Stimulated activated CD4-positive, alpha-beta T cell treated with anti-CD3 and anti-CD28 coated beads, Interleukin-2, amount 100 ng/mL, for 24 hours (primary cell): Measurements from ENCODE around the gene PTPRG.
"Not testable (repeated sequence)": the region's sequence is repeated elsewhere in the genome, so short reads cannot be mapped to it uniquely, and the experiment has no call there.

Source experiments
- DNase-seq, 2 donors: peaks; one replicate each; pipeline ENCODE4 v3.0.0-alpha.2; 2020

Gene PTPRG

DNA sequence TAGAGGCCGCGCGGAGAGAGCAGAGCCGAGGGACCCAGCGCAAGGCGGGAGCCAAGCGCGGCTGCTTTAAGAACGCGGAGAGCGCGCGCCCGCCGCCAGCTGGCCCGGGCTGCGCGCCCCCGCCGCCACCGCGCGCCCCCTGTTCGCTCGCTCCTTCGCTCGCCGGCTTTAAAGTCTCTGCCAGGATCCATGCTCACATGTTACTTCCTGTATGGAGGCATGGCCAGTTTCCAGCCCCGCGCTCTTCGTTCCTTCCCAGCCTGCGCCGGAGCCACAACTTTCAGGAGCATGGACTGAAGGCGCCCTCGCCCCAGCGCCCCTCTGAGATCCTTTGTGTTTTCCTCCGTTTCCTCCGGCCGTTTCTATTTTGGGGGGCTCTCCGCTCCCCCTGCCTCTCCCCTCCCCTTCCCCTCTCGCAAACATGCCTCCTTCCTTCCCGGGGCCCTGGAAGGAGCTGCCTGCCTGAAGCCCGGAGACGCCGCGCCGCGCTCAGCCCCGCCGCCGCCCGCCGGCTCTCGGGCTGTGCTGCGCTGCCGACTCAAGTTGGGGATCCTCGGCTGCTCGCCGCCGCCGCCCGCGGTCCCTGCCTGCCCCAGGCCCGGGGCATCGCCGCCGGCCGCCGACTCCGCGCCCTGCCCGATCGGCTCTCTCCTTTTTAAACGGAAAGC lies at the start of gene PTPRG:
Gene PTPRG (plus strand): TSS at position 198 of the 668 bp plus-strand sequence. CDS start 717 bp downstream, outside the sequence.
- DNase-seq, result peak in 1 of 2 donors; percentile 49

DNA sequence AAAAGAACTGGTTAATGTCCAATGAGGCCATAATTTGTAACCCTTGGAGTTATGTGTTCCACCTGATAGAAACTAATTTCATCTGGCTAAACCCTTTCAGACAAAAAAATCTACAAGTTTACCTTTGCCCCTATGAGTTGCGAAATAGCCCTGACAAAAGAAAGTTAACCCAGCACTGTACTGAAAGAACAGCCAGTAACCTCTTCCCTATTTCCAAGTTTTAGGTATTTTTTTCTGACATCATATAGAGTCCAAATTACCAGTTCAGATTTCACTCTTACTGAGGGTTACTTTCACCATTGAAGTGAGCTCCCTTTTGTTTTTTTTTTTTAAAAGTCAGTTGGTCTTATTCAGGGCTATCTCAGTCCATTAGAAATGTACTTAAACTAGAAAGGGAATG lies 42.8 kb upstream of the PTPRG start:
- no peak for DNase-seq

DNA sequence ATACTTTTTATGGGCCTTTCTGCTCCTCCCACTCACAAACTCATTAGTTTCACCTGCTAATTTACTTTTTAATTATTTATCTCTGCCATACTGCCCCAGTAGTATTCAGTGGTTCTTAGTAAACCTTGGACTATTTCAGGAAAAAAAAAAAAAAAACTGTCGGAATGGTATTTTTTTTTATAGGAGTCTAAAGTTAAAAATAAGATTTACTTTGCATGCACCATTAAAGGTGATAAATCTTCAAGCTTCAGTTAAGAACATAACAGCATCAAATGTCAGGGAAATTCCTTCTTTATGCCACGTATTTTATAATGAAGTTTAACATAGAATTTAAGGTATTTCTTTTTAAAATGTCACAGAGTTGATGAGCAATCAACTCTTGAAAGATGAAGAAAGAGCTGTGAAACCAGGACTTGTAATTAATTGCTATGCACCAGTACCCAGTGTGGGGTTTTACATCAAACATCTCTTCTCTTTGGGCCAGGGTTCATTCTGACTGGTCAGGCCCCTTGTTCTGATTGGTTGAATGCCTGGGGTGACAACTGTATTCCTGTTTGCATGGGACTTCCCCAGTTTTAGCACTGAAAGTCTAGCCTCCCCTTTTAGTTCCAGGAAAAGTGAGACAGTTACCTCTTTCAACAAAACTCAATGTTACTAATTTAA lies 40.3 kb upstream of the PTPRG start:
- DNase-seq, result peak; percentile 26 to 35

DNA sequence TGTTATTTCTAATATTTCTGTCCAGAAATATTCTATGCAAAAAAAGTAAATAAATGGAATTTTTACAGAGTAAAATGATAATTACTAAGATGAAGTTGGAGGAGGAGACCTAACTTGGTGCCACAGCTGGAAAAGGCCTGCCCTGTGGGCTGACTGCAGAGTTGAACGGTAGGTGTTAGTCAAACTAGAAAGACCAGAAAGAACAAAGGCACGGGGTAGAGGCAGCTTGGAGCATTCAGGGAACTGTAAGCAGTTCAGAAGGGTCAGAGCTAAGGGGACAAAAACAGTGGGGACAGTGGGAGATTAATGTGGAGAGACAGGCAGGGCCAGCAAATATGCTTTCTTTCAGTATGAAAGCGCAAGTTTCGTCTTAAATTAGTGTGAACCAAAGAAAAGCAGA lies 39.3 kb upstream of the PTPRG start:
- no peak for DNase-seq

DNA sequence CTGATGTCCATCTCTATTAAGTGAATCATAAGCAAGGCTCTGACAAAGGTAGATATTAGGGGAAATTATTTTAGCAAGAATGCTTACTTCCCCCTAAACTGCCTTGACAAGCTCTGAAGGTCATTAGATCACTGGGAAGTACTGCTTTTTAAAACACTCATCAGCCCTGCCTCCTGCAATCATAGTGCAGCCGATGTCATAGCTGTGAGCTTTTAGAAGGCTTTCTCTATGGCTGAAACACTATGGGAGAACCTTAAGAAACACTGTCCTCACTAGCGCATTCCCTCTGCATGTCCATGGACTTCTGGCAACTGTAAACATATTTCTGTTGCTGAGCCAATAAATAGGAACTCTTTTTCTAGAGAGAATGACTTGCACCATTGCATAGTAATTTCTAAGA lies 38.7 kb upstream of the PTPRG start:
- DNase-seq, result no peak

DNA sequence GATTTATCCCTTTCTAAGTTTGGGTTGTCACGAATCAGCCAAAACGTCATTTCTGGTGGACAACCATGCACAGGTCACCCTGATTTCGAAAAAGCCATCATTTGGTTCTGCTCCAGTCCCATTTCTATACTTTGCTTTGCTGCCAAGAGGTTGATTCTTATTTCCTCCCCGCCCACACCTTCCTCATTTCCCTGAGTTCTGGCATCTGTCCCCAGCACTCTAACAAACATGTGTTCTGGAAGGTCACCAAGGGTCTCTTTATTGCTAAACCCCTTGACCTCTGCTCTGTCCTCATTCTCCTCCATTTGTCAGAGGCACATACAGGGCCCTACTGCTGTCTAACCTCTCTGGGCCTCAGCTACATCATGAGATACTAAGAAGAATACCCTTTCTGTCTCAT lies 36.4 kb upstream of the PTPRG start:
- DNase-seq, result no peak

DNA sequence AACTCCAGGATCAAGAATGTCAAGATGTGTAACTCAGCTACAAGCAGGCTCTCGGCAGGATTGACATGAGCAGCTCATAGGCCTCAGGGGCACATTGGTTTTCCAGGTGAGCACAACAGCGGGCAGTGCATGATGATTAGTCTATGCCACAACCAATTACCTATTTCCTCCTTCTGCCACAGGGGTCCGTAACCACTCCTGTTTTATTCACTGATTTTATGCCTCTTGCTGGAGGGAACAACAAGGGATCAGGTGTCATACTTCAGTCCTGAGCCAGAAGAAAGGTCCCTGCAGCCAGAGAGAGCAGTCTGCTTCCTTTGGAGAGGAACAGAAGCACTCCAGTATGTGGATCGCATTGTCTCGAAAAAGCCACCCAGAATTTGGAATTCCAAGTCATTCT lies 35.1 kb upstream of the PTPRG start:
- DNase-seq, result no peak

DNA sequence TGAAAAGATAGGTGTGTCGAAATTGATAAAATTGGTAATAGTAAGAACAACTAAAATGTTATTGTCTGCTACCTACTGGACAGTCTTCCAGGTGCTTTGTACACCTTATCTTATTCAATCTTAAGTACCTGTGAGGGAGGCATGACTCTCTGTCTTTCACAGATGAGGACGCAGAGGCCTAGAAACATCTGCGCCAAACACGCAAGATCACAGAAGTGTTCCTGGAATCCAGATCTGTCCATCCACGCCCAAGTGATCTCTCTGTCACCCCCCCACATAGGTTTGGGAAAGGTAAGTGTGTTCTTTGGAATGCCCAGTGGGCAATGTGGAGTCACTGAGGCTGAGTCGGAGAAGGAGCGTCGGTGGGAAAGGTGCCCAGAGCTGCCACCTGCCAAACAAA lies 34.4 kb upstream of the PTPRG start:
- no peak for DNase-seq

DNA sequence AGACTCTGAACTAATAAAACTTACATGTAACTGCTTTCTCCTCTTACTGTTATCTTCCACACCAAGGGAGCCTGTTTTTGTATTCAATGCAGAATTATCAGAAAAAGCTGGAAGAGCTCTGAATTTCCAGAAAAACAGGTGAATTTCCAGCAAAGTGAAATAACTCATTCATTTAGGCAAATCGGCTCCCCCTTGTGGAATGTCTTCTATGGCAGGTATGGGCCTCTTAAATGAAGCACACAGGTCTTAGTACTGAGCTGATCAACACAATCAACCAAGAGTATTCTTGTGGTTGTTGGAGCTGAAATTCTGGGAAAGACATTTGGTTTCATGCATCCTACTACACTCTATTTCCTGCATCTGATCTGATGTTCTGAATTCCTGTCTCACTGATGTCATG lies 31.0 kb upstream of the PTPRG start:
- no peak for DNase-seq

DNA sequence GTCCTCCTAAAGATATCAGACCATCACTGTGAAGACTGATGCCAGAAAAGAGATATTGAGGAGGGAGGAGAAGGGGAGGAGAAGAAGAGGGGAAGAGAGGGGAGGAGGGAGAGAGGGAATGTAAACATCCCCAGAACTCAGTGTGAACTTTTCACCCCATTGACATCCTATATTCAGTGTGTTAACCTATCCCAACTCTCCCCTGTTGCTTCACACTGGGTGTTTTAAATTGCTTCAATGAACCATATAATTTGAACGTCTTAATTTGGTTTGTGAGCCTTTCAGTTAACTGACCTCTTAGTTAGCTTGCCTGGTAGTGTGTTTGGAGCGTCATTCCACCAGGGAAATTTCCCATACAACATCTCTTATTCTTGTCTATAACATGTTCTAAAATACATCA lies 29.8 kb upstream of the PTPRG start:
- DNase-seq, result no peak

DNA sequence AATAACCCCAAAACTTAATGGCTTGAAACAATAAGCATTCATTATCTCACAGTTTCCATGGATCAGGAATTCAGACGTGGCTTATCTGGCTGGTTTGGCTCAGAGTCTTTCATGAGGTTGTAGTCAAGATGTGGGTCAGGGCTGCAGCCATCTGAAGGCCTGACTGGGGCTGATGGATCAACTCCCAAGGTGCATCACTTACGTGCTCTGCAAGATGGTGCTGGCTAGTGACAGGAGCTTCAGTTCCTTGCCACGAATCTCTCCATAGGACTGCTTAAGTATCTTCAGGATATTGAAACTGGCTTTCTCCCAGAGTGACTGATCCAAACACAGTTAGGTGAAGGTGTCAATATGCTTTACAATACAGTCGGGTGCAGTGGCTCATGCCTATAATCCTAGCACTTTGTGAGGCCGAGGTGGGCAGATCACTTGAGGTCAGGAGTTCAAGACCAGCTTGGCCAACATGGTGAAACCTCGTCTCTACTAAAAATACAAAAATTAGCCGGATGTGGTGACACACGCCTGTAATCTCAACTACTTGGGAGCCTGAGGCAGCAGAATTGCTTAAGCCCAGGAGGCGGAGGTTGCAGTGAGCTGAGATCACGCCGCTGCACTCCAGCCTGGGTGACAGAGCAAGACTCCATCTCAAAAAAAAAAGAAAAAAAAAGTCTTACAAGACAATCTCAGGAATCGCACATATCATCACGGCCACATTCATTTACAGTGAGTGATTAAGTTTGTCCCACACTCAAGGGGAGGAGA lies 28.5 kb upstream of the PTPRG start:
- DNase-seq, result no peak

DNA sequence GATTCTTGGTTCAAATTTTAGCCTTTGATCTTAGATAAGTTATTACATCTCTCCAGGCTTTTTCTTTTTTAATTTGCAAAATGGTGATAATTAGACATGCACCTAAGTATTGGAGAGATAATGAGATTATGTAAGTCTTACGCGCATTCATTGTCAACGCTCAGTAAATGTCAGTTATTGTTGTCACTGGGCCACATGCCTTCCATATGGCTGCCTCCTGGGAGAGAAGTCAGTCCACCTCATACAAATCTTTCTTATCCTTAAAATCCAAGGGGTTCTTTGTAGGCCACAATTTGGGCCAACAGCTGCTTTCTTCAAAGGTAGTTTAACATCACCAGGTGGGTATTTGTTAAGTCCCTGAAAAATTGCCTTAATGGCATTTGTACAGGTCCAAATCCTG lies 25.5 kb upstream of the PTPRG start:
- DNase-seq, result no peak

DNA sequence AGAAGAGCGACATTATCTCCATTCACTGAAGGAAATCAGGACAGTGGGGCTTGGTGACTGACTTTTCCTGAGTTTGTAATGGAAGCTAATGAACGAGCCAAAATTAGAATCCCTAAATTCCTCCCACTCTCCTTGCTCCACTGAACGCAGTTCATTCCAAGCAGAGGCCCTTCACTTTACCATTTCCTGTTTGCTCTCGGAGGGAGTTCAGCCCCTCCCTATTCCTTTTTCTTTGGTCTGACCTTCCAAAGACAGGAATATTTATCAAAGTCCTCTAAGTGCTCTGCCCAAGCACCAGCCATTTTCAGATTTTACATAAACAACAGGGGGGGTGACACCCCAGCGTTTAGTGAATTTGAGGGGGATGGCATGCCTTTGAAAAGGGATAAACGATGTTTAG lies 24.0 kb upstream of the PTPRG start:
- no peak for DNase-seq

DNA sequence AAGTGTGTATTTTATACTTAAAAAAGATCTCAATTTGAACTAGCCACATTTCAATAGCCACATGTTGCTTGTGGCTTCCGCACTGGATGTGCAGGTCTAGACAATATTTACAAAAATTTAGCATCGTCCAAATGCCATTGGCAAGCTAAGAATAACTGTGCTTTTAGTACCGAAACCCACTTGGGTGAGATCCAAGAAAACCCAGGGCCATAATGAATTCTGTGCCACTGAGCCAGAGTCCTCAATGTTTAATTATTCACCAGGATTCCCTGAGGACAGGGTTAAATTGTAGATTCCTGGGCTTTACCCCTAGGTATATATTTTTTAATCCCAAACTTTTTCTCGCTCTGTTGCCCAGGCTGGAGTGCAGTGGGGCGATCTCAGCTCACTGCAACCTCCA lies 22.9 kb upstream of the PTPRG start:
- DNase-seq, result no peak

DNA sequence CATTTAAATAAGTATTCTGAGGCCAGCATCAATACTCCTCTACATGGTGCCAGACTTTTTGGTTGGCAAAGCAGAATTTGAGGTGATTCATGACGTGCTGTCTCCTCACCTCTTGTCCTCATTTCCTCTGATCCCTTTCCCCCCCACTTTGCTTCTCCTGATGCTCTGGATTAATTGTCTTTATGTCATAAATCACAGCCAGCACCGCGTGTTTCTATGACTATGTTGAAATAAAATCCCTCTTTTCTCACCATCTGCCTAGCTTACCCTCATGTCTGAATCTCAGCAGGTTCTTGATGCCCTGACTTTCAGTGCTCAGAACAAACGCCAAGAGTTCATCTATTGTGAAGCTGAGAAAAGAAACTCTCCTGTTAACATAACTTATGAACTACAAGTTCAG lies 19.7 kb upstream of the PTPRG start:
- DNase-seq, result no peak

DNA sequence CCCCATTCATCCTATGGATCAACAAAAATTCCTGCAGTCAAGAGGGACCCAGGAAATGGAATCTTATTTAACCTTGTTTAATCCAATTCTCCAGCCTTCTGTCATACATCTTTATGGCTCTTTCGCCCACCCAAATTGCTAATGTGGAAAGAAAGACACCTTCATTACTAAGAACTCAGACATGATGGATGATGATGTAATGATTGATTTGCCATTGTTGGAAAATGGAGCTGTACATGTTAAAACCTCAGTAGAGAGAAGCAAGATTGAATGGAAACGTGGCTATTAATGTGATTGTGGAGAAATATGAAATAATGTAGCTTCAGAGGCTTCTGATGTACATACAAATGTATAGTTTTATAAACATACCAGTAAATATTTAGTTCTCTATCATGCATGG lies 15.7 kb upstream of the PTPRG start:
- DNase-seq, result no peak

DNA sequence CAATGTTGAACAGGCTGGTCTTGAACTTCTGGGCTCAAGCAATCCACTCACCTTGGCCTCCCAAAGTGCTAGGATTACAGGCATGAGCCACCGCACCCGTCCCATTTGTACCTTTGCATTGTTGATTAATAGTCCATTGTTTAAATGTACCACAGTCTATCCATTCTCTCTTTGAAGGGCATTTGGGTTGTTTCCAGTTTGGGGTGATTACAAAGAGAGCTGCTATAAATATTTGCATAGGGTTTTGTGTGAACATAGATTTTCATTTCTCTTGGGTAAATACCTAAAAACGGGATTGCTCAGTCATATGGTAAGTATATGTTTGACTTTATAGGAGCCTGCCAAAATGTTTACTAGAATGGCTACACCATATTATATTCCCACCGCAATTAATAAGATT lies 13.7 kb upstream of the PTPRG start:
- no peak for DNase-seq

DNA sequence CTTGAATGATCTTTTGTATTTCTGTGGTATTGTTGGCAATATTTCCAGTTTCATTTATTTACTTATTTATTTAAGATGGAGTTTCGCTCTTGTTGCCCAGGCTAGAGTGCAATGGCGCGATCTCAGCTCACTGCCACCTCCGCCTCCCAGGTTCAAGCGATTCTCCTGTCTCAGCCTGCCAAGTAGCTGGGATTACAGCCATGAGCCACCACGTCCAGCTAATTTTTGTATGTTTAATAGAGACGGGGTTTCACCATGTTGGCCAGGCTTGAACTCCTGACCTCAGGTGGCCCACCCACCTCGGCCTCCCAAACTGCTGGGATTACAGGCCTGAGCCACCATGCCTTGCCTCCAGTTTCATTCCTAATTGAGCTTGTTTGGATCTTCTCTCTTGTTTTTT lies 8.7 kb upstream of the PTPRG start:
- DNase-seq, result not testable (repeated sequence)

DNA sequence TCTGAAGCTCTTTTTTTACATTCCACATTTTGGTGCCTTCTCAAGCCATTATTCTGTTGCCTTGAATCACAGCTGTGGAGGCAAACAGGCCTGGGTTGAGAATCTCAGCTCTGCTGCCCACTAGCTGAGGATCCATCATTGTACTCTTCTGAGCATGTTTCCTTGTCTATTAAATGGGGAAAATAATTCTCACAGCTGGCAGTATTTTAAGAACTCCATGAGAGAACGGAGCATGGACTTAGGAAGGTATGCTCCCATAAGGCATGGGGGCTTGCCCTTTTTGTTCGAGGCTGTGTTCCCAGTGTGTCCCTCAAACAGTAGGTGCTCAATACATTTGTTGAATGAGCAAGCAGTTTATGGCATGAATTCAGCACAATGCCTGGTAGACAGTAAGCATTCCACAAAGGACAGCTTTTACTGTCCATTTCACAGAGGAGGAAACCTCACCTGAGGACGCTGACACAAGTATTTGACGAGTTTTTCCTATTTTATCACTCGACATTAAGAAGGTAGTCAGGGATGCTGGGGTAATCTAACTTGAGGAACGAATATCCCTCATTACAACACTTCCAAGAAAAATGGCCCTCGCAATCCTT lies 2.1 kb upstream of the PTPRG start:
- DNase-seq, result no peak

DNA sequence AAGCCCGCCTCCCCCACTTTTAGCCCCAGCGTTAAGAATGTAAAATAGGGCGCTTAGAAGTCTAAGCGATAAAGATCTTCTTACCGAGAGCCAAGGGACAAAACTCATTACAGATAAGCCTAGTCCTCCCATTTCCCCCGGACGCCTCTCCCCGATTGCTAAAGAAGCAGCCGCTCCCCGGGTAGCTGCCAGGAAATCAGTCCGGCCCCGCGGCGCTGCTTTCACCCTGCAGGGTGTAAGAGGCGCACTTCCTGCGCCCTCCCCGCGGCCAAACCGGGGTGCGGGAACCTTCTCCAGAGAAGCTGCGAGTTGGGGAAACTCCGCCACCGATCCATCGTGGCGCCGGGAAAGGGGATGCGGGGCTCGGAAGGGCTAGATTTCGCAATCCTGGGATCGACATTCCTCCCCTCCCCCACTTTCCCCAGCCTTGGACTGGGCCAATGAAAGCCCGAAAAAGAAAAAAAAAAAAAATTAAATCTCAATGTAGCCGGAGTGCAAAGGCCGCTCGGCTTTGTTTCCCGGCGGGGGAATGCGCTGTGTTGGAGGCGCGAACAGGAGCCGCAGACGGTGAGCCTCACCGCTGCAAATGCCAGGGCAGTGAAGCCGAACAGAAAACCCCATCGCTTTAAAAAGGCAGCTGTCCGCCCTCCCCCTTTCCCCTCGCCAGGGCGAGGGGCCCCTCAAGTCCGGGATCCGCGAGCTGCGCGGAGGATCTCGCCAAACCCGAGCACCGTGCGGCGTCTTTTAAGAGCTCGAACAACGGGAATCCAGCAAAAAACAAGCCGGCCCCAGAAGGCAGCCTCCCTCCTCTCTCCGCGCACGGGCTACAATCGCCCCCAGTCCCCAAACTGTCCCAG lies 626 bp upstream of the PTPRG start:
- peak in 1 of 2 donors; percentile 55 for DNase-seq

DNA sequence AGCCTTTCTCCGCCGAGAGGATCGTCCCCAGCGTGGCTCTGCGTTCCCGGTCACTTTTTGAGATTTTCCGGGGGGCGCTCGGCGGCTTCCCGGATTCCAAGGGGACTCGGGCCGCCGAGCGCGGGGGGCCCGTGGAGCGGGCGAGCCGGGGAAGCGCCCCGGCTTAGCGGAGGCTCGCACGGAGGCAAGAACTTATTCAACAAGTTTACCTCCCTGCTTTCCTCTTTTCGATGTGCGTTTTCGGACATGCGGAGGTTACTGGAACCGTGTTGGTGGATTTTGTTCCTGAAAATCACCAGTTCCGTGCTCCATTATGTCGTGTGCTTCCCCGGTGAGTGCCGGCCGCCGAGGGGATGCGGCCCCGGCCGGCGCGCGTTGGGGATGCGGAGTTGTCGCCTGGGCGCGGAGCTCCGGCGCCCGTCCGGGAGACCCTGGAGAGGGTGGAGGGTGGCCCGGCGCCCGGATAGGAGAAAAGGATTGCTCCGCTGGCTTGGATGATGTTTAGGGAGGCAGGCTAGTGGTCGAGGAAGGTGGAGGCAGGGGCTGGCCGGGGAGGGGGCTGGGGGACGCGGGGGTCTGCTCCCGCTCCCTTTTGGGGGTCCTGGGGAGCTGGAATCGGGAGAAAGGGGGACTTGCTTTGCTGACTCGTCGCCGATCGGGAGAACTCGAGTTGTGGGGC lies 810 bp downstream of the PTPRG start:
- no peak for DNase-seq

DNA sequence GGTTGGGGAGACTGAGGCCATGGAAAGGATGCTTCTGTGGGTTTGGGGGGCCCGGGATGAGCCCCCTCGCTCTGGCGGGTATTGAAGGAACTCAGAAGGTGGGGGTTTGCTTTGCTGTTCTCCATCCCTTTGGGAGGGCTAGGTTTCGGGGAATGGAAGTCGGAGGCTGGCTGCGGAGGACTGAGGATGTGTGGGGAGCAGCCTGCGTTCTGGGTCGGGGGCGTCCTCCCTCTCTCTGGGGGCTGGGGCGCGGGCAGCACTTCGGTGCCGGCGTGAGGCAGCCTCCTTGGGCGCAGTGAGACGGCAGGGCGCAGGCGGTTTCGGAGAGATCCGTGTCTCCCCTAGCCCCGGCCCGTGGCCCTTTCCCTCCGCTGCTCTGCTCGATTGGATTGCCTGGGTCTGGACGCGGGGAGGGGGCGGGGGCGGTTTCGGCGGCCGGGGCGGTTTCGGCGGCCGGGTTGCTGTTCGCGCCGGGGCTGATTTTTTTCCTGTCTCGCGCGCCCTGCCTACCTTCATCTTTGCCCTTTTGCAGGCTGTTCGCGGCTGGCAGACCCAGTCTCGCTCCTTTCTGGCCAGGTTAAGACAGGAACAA lies 1.4 kb downstream of the PTPRG start:
- peak in 1 of 2 donors; percentile 5 for DNase-seq
